Colonic mucosa (tissue), 4 donors: Measurements from ENCODE around the gene AMHR2. TPM values are rescaled to one million over a fixed set of nuclear protein-coding genes. Genes with fewer than 3 reads are reported as not detected.
"Not testable (repeated sequence)": the region's sequence is repeated elsewhere in the genome, so short reads cannot be mapped to it uniquely, and the experiment has no call there.

ENCODE experiments used
- DNase-seq: peaks from one replicate; pipeline ENCODE4 v3.0.0-alpha.2; 2020
- H3K27ac ChIP-seq: fragments of 200-600 bp; one replicate; pipeline ENCODE4 v1.8.0; 2021
- H3K27me3 ChIP-seq: fragments of 200-600 bp; one replicate; pipeline ENCODE4 v1.8.0; 2021
- H3K36me3 ChIP-seq: fragments of 200-600 bp; one replicate; pipeline ENCODE4 v1.8.0; 2021
- H3K4me1 ChIP-seq: fragments of 200-600 bp; one replicate; pipeline ENCODE4 v1.8.0; 2021; ENCODE audit warnings: mild to moderate bottlenecking
- H3K4me3 ChIP-seq: fragments of 200-600 bp; one replicate; pipeline ENCODE4 v1.8.0; 2021
- H3K9ac ChIP-seq, 2 donors: one replicate each; pipeline ENCODE4 v1.7.0; 2013; ENCODE audit warnings: control low read depth in 2 of 2, low read depth in 2 of 2, low read length in 2 of 2
- H3K9me3 ChIP-seq: fragments of 200-600 bp; one replicate; pipeline ENCODE4 v1.8.0; 2021
- intact Hi-C: fragments of 100-400 bp; cut with DNase I; formaldehyde crosslinking; loops from one replicate; pipeline ENCODE4 v1.14.1; 2022
- total RNA-seq, 2 donors: library from RNA; stranded (reverse); fragmentation: NEBNext Ultra II Directional in 1 of 2; extraction: Animal tissue kit (Norgen Biotek cat#: 25700) in 1 of 2; gene quantifications; one replicate each; pipeline ENCODE4 v1.2.1, GENCODE V29; 2021
- TF ChIP-seq, protein P1 (sequence below): fragments of 200-600 bp; IDR thresholded peaks from one replicate; pipeline ENCODE4 v1.8.0; 2022; ENCODE audit warnings: antibody characterized with exemption, mild to moderate bottlenecking
- donor health status: healthy.
- donor health status: DM: no; HTN: no; CAD: no.
- donor health status: DM: no; HTN: no; CAD: no.

AMHR2 gene
- total RNA-seq = under 1 TPM in 1 of 2 donors, not detected in 1; 0.17 TPM

DNA sequence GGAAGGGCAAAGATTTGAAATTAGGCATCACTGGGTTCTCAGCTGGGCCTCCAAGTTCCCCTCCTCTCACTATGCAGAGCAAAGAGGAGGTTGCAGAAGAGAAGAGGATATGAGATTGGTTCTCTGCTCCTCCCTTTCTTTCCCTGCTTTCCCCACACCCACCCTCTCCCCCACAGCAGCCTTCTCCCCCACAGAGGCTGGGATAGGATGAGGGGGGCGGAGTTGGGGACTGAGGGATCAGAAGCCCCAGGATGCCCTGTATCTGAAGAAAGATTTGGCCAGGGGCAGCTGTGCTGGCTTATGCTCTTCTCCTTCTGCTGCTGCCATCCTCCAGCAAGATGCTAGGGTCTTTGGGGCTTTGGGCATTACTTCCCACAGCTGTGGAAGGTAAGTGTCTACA, at the start of gene AMHR2:
Gene AMHR2, plus strand, starts transcription at position 259 of the 400 bp plus-strand sequence. Its CDS starts 80 bp downstream, at position 339.
- no peak within 1 kb of the TSS for H3K9ac ChIP-seq
- intact Hi-C loops = no loop called here
- H3K27ac ChIP-seq = no peak within 1 kb of the TSS

DNA sequence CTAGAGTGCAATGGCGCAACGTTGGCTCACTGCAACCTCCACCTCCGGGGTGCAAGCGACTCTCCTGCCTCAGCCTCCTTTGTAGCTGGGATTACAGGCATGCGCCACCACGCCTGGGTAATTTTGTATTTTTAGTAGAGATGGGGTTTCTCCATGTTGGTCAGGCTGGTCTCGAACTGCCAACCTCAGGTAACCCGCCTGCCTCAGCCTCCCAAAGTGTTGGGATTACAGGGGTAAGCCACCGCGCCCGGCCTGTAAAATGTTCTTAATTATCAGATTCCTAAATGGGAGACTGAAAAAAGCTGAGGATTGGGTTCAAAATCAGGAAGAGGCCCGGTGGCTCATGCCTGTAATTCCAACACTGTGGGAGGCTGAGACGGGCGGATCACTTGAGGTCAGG, 49.4 kb upstream of the AMHR2 start:
- H3K27me3 ChIP-seq, intact Hi-C loops: not testable (repeated sequence)

More for the DNA sequence above, at the start of gene AMHR2:
- Histone ChIP-seq H3K9me3 (no peaks in the 10 kb centered on the region), H3K4me3 (no peak within 1 kb of the TSS), H3K27me3 (no peaks in the 10 kb centered on the region), H3K4me1 (no peaks in the 10 kb centered on the region), H3K36me3 (no peaks in the 10 kb centered on the region)
- no peak for DNase-seq
- TF ChIP-seq, protein P1, sequence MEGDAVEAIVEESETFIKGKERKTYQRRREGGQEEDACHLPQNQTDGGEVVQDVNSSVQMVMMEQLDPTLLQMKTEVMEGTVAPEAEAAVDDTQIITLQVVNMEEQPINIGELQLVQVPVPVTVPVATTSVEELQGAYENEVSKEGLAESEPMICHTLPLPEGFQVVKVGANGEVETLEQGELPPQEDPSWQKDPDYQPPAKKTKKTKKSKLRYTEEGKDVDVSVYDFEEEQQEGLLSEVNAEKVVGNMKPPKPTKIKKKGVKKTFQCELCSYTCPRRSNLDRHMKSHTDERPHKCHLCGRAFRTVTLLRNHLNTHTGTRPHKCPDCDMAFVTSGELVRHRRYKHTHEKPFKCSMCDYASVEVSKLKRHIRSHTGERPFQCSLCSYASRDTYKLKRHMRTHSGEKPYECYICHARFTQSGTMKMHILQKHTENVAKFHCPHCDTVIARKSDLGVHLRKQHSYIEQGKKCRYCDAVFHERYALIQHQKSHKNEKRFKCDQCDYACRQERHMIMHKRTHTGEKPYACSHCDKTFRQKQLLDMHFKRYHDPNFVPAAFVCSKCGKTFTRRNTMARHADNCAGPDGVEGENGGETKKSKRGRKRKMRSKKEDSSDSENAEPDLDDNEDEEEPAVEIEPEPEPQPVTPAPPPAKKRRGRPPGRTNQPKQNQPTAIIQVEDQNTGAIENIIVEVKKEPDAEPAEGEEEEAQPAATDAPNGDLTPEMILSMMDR = no peak

DNA sequence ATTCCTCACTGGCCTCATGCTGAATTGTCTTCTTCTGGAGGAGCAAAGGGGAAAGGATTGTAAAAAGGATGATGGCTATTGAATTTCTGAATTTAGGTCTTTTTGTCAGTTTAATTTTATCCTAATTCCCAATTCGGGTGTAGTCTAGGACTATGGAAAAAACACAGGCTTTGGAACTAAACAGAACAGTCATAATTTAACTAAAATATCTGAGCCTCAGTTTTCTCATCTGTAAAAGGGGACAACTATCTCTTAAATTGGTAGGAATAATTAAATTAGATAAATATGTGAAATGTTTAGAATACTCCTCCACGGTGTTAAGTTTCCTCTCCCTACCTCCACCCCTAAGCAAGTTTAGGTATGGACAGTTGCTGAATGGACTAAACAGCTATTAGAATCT, 46.9 kb upstream of the AMHR2 start:
- no peak overlapping the region for H3K4me3 ChIP-seq
- no peak for DNase-seq
- H3K4me1 ChIP-seq = peaks cover 7% of the 10 kb centered on the region
- H3K27ac ChIP-seq = no peak overlapping the region
- intact Hi-C loops = no loop called here
- H3K36me3 ChIP-seq = no peaks in the 10 kb centered on the region
- no peaks in the 10 kb centered on the region for H3K9me3 ChIP-seq
- H3K9ac ChIP-seq = no peak overlapping the region
- H3K27me3 ChIP-seq = no peaks in the 10 kb centered on the region
- TF ChIP-seq, protein P1 = no peak

More for the DNA sequence above, 49.4 kb upstream of the AMHR2 start:
- not testable (repeated sequence) for DNase-seq, H3K4me3 ChIP-seq, H3K9ac ChIP-seq, H3K4me1 ChIP-seq, H3K9me3 ChIP-seq, H3K36me3 ChIP-seq
- peak overlapping the region; percentile 95 for H3K27ac ChIP-seq

DNA sequence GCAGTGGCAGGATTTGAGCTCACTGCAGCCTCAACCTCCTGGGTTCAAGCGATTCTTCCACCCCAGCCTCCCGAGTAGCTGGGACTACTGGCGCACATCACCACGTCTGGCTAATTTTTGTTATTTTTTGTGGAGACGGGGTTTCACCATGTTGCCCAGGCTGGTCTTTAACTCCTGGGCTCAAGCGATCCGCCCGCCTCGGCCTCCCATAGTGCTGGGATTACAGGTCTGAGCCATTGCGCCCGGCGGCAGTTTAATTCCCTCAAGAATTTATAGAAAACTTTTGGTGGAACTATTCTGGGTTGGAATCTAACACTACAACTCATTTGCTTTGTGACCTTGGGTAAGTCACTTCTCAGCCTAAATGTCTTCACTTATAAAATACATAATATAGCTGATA, 45.4 kb upstream of the AMHR2 start:
- no peaks in the 10 kb centered on the region for H3K9me3 ChIP-seq
- H3K4me3 ChIP-seq = no peak overlapping the region

DNA sequence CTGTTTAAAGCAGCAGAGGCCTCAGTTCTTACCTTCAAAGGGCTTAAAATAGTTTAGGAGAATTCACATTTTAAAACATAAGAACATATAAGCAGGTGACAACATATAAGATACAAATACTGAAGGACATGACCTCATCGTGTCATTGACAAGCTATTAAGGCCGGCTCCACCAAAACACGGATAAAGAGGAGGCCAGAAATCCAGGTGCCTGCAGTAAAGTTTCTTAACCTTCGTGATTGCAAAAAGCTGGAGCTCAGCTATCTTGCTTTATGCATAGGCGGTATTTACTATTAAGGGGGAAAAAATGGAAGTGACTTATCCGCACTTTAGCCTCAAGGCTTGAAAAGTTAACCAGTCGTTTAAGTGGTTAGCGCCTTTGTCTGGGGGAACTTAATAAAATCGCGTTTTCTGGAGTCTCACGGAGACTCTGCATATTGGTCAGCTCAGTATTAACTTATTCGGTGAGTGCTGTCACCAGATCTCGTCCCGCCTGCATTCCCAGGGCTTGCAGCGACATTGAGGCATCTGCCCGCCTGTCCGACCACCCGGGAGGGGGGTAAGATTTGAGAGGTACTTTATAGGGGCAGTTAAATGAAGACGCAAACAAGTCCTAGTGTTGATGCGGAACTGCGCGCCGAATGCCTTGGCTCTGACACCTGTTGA, 44.8 kb upstream of the AMHR2 start:
- peak overlapping the region; percentile 62 to 86 for H3K9ac ChIP-seq
- TF ChIP-seq, protein P1 = no peak
- no peaks in the 10 kb centered on the region for H3K9me3 ChIP-seq
- DNase-seq = no peak
- H3K27me3 ChIP-seq = no peaks in the 10 kb centered on the region
- peaks cover 11% of the 10 kb centered on the region for H3K36me3 ChIP-seq
- peaks cover 15% of the 10 kb centered on the region for H3K4me1 ChIP-seq
- intact Hi-C loops = no loop called here
- peak overlapping the region; percentile 24 for H3K4me3 ChIP-seq
- peak overlapping the region; percentile 84 for H3K27ac ChIP-seq

More for the DNA sequence above, 45.4 kb upstream of the AMHR2 start:
- H3K36me3 ChIP-seq = peaks cover 8% of the 10 kb centered on the region
- peaks cover 9% of the 10 kb centered on the region for H3K4me1 ChIP-seq
- intact Hi-C loops = no loop called here
- H3K9ac ChIP-seq = peak overlapping the region in 1 of 2 donors; percentile 86
- H3K27me3 ChIP-seq = no peaks in the 10 kb centered on the region
- H3K27ac ChIP-seq = peak overlapping the region; percentile 84
- TF ChIP-seq, protein P1 = no peak
- DNase-seq = no peak

DNA sequence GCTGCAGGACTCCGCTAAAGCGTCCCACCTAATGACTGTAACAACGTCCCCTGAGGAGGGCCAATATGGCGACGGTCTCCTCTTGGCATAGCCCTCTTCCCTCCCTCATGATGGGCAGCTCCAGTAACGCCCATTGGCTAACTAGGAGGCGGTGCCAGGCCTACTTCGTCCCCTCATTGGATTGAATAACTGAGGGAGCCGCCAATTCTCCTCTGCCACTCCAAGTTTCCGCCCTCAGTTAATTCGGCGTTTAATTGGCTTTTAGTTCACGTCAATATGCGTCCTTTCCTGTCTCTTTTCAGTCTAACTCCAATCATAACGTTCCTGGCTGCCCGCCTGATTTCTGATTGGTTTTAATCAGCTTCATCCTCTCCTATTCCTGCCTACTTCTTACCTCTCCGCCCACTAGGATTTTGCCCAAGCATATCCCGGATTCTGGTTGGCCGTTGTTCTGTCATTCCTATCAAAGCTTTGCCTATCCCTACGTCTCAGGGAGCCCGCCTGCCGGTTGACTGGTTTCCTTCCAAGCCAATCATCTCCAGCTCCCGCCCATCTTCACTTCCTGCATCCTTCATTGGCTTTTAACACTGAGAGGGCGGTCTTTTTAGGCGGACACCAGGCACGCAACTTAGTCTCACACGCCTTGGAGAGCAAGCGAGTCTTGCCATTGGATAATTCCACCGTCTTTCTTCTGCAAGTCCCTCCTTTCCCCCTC, 44.1 kb upstream of the AMHR2 start:
- Histone ChIP-seq H3K36me3 (peaks cover 11% of the 10 kb centered on the region), H3K27ac (peak overlapping the region; percentile 87), H3K4me3 (peak overlapping the region; percentile 33), H3K9ac (peak overlapping the region; percentile 62 to 86), H3K4me1 (peaks cover 19% of the 10 kb centered on the region), H3K9me3 (no peaks in the 10 kb centered on the region), H3K27me3 (no peaks in the 10 kb centered on the region)
- intact Hi-C loops = no loop called here
- TF ChIP-seq, protein P1 = no peak
- DNase-seq = peak; percentile 100
